HepG2 (cell line): ENCODE results near the gene DPP7. TPM values are rescaled to one million over a fixed set of nuclear protein-coding genes. Genes with fewer than 3 reads are reported as not detected.

Experiments
- CTCF ChIP-seq: sonication (generic); formaldehyde crosslinking; IDR thresholded peaks from 2 replicates; pipeline ENCODE4 v1.5.0; 2020; ENCODE audit warnings: mild to moderate bottlenecking, missing genetic modification reagents, moderate library complexity
- GATAD1 ChIP-seq: IDR thresholded peaks from 2 replicates; pipeline ENCODE4 v1.6.1; 2016; ENCODE audit warnings: missing genetic modification reagents, missing compliant biosample characterization
- GATAD2A ChIP-seq: IDR thresholded peaks from 2 replicates; pipeline ENCODE4 v1.6.1; 2016
- HES4 ChIP-seq: sonication (generic); formaldehyde crosslinking; IDR thresholded peaks from 2 replicates; pipeline ENCODE4 v1.9.0; 2021; ENCODE audit warnings: mild to moderate bottlenecking, missing genetic modification reagents, borderline replicate concordance
- HMG20A ChIP-seq: IDR thresholded peaks from 2 replicates; pipeline ENCODE4 v1.6.1; 2016; ENCODE audit warnings: borderline replicate concordance
- JARID2 ChIP-seq: sonication (generic); formaldehyde crosslinking; IDR thresholded peaks from 2 replicates; pipeline ENCODE4 v1.8.1; 2023; ENCODE audit warnings: missing genetic modification reagents, inconsistent platforms; ENCODE audit not compliant: insufficient replicate concordance
- LRRFIP1 ChIP-seq: sonication (generic); formaldehyde crosslinking; conservative IDR thresholded peaks from 2 replicates; pipeline ENCODE4 v1.4.0; 2020; ENCODE audit warnings: missing genetic modification reagents
- MYC ChIP-seq: sonication (generic); formaldehyde crosslinking; IDR thresholded peaks from 2 replicates; pipeline ENCODE4 v1.9.0; 2021; ENCODE audit warnings: missing genetic modification reagents, borderline replicate concordance
- NR2C2 ChIP-seq: sonication (generic); formaldehyde crosslinking; IDR thresholded peaks from 2 replicates; pipeline ENCODE4 v1.4.0; 2020; ENCODE audit warnings: missing genetic modification reagents, mild to moderate bottlenecking, moderate library complexity, borderline replicate concordance
- NR2F2 ChIP-seq: IDR thresholded peaks from 2 replicates; pipeline ENCODE4 v1.6.1; 2012; ENCODE audit warnings: low read depth, inconsistent platforms, borderline replicate concordance
- NR3C1 ChIP-seq: sonication (generic); formaldehyde crosslinking; IDR thresholded peaks from 2 replicates; pipeline ENCODE4 v1.4.0; 2020; ENCODE audit warnings: missing genetic modification reagents
- PHF5A ChIP-seq: IDR thresholded peaks from one replicate; pipeline ENCODE4 v1.6.1; 2018; ENCODE audit warnings: low read depth, missing genetic modification reagents; ENCODE audit not compliant: unreplicated experiment
- PLRG1 ChIP-seq: fragments of 450-650 bp; conservative IDR thresholded peaks from 2 replicates; pipeline ENCODE4 v1.6.1; 2016
- SMAD3 ChIP-seq: sonication (generic); formaldehyde crosslinking; IDR thresholded peaks from 2 replicates; pipeline ENCODE4 v1.4.0; 2020; ENCODE audit warnings: missing genetic modification reagents
- TEAD2 ChIP-seq: sonication (generic); formaldehyde crosslinking; IDR thresholded peaks from 2 replicates; pipeline ENCODE4 v1.9.0; 2021; ENCODE audit warnings: missing genetic modification reagents
- ZNF124 ChIP-seq: sonication (generic); formaldehyde crosslinking; IDR thresholded peaks from 2 replicates; pipeline ENCODE4 v1.4.0; 2020; ENCODE audit warnings: missing genetic modification reagents
- ZNF335 ChIP-seq: sonication (generic); formaldehyde crosslinking; IDR thresholded peaks from 2 replicates; pipeline ENCODE4 v1.4.0; 2020; ENCODE audit warnings: missing genetic modification reagents
- ZNF766 ChIP-seq: sonication (generic); formaldehyde crosslinking; IDR thresholded peaks from 2 replicates; pipeline ENCODE4 v1.5.0; 2020; ENCODE audit warnings: missing genetic modification reagents, borderline replicate concordance
- ZSCAN12 ChIP-seq: sonication (generic); formaldehyde crosslinking; IDR thresholded peaks from 2 replicates; pipeline ENCODE4 v1.9.0; 2021; ENCODE audit warnings: mild to moderate bottlenecking, missing genetic modification reagents
- ZSCAN31 ChIP-seq: sonication (generic); formaldehyde crosslinking; IDR thresholded peaks from 2 replicates; pipeline ENCODE4 v1.5.0; 2020; ENCODE audit warnings: low read depth, mild to moderate bottlenecking, missing genetic modification reagents
- polyA plus RNA-seq, 8 experiments: library from polyadenylated mRNA; depleted of rRNA in 3 of 8; stranded (reverse) in 7 of 8; unstranded in 1 of 8; fragments of >200 nt; fragmentation: Illumina TruSeq in 4 of 8; extraction: Trizol in 4 of 8; gene quantifications; 2 replicates each; pipeline versions ENCODE4 v1.2.1 to v1.2.3, GENCODE V29; 2011 to 2016; ENCODE audit warnings: low read depth in 4 of 8, missing spikeins in 1 of 8, mixed read lengths in 1 of 8; ENCODE audit not compliant: insufficient read depth in 1 of 8
- total RNA-seq, 5 experiments: library from RNA; depleted of rRNA; stranded (reverse); fragments of >200 nt; fragmentation: Illumina TruSeq; extraction: Trizol; gene quantifications; 2 replicates each; pipeline ENCODE4 v1.2.3, GENCODE V29; 2016; ENCODE audit warnings: low read depth in 1 of 5
- TF ChIP-seq, protein P1 (sequence below): sonication (generic); formaldehyde crosslinking; IDR thresholded peaks from 2 replicates; pipeline ENCODE4 v1.5.0; 2020; ENCODE audit warnings: mild to moderate bottlenecking, missing genetic modification reagents, borderline replicate concordance

DPP7 gene
- total and polyA plus RNA-seq, 2 of the 13 experiments (the other 11 are each of a cell fraction or from before 2014, with no cell fraction given) = 1.2 to 4.5 TPM

DNA sequence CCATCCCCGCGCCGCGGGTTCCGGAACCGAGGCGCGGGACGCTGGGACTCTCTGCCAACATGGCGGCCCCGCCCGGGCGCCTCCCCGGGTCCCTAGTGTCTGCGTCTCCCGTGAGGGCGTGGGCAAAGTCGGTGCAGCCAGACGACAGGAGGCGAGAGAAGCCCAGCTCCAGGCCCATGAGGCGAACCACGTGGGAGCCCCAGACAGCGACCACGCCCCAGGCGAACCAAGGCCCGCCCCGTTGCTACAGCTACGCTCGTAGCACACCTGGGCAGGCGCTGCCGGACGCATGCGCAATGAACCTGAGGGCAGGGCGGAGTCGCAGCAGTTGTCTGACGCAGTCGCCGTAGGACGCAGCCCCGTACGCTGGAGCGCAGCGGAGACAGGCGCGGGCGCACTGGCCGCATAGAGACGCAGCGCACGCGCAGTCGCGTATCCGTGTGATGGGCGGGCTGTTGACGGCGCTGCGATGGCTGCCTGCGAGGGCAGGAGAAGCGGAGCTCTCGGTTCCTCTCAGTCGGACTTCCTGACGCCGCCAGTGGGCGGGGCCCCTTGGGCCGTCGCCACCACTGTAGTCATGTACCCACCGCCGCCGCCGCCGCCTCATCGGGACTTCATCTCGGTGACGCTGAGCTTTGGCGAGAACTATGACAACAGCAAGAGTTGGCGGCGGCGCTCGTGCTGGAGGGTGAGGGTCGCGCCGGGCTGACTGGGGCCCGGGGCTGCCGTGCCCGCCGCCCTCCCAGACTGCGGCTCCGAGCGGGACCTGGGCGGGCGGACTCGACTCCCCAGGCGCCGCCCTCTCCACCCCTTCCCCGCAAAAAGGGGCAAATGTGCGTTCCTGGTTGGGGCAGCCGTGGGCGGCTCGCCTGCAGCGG is 27.8 kb downstream of the DPP7 start, which contains the start of gene MAN1B1 (continued):
- TF ChIP-seq, protein P1, sequence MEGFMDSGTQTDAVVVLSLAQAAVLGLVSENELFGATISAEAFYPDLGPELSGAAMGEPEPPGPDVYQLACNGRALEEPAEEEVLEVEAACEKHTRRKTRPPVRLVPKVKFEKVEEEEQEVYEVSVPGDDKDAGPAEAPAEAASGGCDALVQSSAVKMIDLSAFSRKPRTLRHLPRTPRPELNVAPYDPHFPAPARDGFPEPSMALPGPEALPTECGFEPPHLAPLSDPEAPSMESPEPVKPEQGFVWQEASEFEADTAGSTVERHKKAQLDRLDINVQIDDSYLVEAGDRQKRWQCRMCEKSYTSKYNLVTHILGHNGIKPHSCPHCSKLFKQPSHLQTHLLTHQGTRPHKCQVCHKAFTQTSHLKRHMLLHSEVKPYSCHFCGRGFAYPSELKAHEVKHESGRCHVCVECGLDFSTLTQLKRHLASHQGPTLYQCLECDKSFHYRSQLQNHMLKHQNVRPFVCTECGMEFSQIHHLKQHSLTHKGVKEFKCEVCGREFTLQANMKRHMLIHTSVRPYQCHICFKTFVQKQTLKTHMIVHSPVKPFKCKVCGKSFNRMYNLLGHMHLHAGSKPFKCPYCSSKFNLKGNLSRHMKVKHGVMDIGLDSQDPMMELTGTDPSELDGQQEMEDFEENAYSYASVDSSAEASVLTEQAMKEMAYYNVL (CRISPR knock-in tag) = no peak
- TF ChIP-seq ZSCAN31 (CRISPR knock-in tag) (peak; percentile 91), LRRFIP1 (CRISPR knock-in tag) (no peak), NR2C2 (peak; percentile 50; the same call in 1 of the 2 replicates), ZNF124 (peak; percentile 53; the same call in 1 of the 2 replicates), GATAD1 (CRISPR knock-in tag) (peak; percentile 88), TEAD2 (no peak), SMAD3 (CRISPR knock-in tag) (0 out of 2 replicates have a peak, but pooled peaks have one; percentile 51), ZNF335 (CRISPR knock-in tag) (peak; percentile 75), MYC (CRISPR knock-in tag) (peak; percentile 99), CTCF (CRISPR knock-in tag) (peak; percentile 45), ZSCAN12 (no peak), NR3C1 (no peak), GATAD2A (CRISPR knock-in tag) (peak; percentile 68), PHF5A (CRISPR knock-in tag) (no peak), NR2F2 (no peak), PLRG1 (no peak), HES4 (peak; percentile 61; the same call in 1 of the 2 replicates), JARID2 (CRISPR knock-in tag) (peak; percentile 70), ZNF766 (peak; percentile 39; the same call in 1 of the 2 replicates), HMG20A (CRISPR knock-in tag) (0 out of 2 replicates have a peak, but pooled peaks have one; percentile 18)
